CD8-positive, alpha-beta memory T cell (primary cell): ENCODE data around the gene LTBP1. TPM values are rescaled to one million over a fixed set of nuclear protein-coding genes. Genes with fewer than 3 reads are reported as not detected.

Experiments
- CTCF ChIA-PET: fragments of 350-600 bp; sonication (Branson Sonifier 250); formaldehyde crosslinking; loops from one replicate; lab custom pipeline; 2021; ENCODE audit warnings: antibody characterized with exemption; lab: Charles Lee
- POLR2A ChIA-PET: fragments of 350-600 bp; sonication (Branson Sonifier 250); formaldehyde crosslinking; loops from one replicate; lab custom pipeline; 2021; ENCODE audit warnings: antibody characterized with exemption; lab: Charles Lee
- DNase-seq, 5 donors: peaks; one replicate each; pipeline versions ENCODE4 v3.0.0 to v3.0.0-alpha.2; 2020 to 2022; ENCODE audit warnings: mixed read lengths in 1 of 5
- H3K27ac ChIP-seq: one replicate; pipeline ENCODE4 v1.7.0; 2013; ENCODE audit warnings: low read depth, mild to moderate bottlenecking, low read length, moderate library complexity
- H3K27me3 ChIP-seq: 2 replicates; pipeline ENCODE4 v1.7.0; 2013; ENCODE audit warnings: low read length, mild to moderate bottlenecking; ENCODE audit not compliant: insufficient read depth, poor library complexity, severe bottlenecking
- H3K36me3 ChIP-seq: 2 replicates; pipeline ENCODE4 v1.7.0; 2013; ENCODE audit warnings: mild to moderate bottlenecking, low read length, moderate library complexity; ENCODE audit not compliant: insufficient read depth
- H3K4me1 ChIP-seq: 2 replicates; pipeline ENCODE4 v1.7.0; 2013; ENCODE audit warnings: mild to moderate bottlenecking, low read length, moderate library complexity; ENCODE audit not compliant: insufficient read depth
- H3K4me3 ChIP-seq: 2 replicates; pipeline ENCODE4 v1.7.0; 2013; ENCODE audit warnings: mild to moderate bottlenecking, low read length
- H3K9me3 ChIP-seq: 2 replicates; pipeline ENCODE4 v1.7.0; 2013; ENCODE audit warnings: mild to moderate bottlenecking, low read length
- H3K27ac Mint-ChIP-seq, 8 donors: one replicate each; pipeline ENCODE4 v1.8.0; 2020 to 2021; ENCODE audit warnings: mixed read lengths in 8 of 8, mild to moderate bottlenecking in 6 of 8, inconsistent platforms in 3 of 8, moderate library complexity in 3 of 8
- H3K27me3 Mint-ChIP-seq, 2 donors: one replicate each; pipeline ENCODE4 v1.8.0; 2020 to 2021; ENCODE audit warnings: mixed read lengths in 2 of 2, mild to moderate bottlenecking in 1 of 2, moderate library complexity in 1 of 2
- H3K36me3 Mint-ChIP-seq, 3 donors: one replicate each; pipeline ENCODE4 v1.8.0; 2020 to 2021; ENCODE audit warnings: mixed read lengths in 3 of 3, inconsistent platforms in 1 of 3, mild to moderate bottlenecking in 1 of 3
- H3K4me1 Mint-ChIP-seq, 3 donors: one replicate each; pipeline ENCODE4 v1.8.0; 2020 to 2021; ENCODE audit warnings: mixed read lengths in 3 of 3, inconsistent platforms in 1 of 3, mild to moderate bottlenecking in 1 of 3
- H3K4me3 Mint-ChIP-seq, 7 donors: one replicate each; pipeline ENCODE4 v1.8.0; 2020 to 2021; ENCODE audit warnings: mixed read lengths in 7 of 7, mild to moderate bottlenecking in 6 of 7, moderate library complexity in 4 of 7, inconsistent platforms in 2 of 7
- H3K9me3 Mint-ChIP-seq, 5 donors: one replicate each; pipeline ENCODE4 v1.8.0; 2020 to 2022; ENCODE audit warnings: mixed read lengths in 5 of 5, mild to moderate bottlenecking in 3 of 5, moderate library complexity in 2 of 5, inconsistent platforms in 1 of 5
- polyA plus RNA-seq: library from polyadenylated mRNA; unstranded; fragments of 300-500 nt; fragmentation: Illumina TruSeq; gene quantifications from one replicate; pipeline ENCODE4 v1.2.3, GENCODE V29; 2021
- total RNA-seq, 2 experiments: library from RNA; stranded (reverse); gene quantifications; one replicate each; pipeline ENCODE4 v1.2.3, GENCODE V29; 2021

The LTBP1 gene
- total and polyA plus RNA-seq, 3 experiments from 2014 or later = not detected

- no peak for DNase-seq
Measured at GRCh38 chr2:33034784-33035183, 88.0 kb downstream of the LTBP1 start.

GRCh38 chr2:33038230-33038629, 91.5 kb downstream of the LTBP1 start:
- no peak for DNase-seq
- Histone ChIP-seq H3K4me1 (no peaks in the 10 kb centered on the region), H3K27me3 (no peaks in the 10 kb centered on the region), H3K9me3 (no peaks in the 10 kb centered on the region), H3K36me3 (no peaks in the 10 kb centered on the region), H3K4me3 (no peak overlapping the region), H3K27ac (no peak overlapping the region)
- H3K27me3 Mint-ChIP-seq = peaks cover 8 to 17% of the 10 kb centered on the region in 2 donors
- H3K36me3 Mint-ChIP-seq = no peaks in the 10 kb centered on the region
- H3K4me3 Mint-ChIP-seq = no peak overlapping the region
- ChIA-PET CTCF (no interaction called here), POLR2A (no interaction called here)
- H3K9me3 Mint-ChIP-seq = no peaks in the 10 kb centered on the region
- H3K27ac Mint-ChIP-seq = no peak overlapping the region
- H3K4me1 Mint-ChIP-seq = no peaks in the 10 kb centered on the region

More at GRCh38 chr2:33034784-33035183, 88.0 kb downstream of the LTBP1 start:
- Mint-ChIP-seq H3K36me3 (no peaks in the 10 kb centered on the region), H3K27me3 (peaks cover 7 to 17% of the 10 kb centered on the region in 2 donors), H3K4me3 (no peak overlapping the region), H3K4me1 (no peaks in the 10 kb centered on the region), H3K27ac (no peak overlapping the region), H3K9me3 (no peaks in the 10 kb centered on the region)
- no peaks in the 10 kb centered on the region for H3K9me3 ChIP-seq
- no peaks in the 10 kb centered on the region for H3K4me1 ChIP-seq
- H3K4me3 ChIP-seq = no peak overlapping the region
- ChIA-PET POLR2A (no interaction called here), CTCF (no interaction called here)
- H3K27ac ChIP-seq = no peak overlapping the region
- H3K36me3 ChIP-seq = no peaks in the 10 kb centered on the region
- H3K27me3 ChIP-seq = no peaks in the 10 kb centered on the region

GRCh38 chr2:33038799-33039198, 92.0 kb downstream of the LTBP1 start:
- no peaks in the 10 kb centered on the region for H3K27me3 ChIP-seq
- H3K4me3 ChIP-seq = no peak overlapping the region
- no peaks in the 10 kb centered on the region for H3K4me1 ChIP-seq
- no peak overlapping the region for H3K27ac ChIP-seq
- Mint-ChIP-seq H3K27ac (no peak overlapping the region), H3K4me1 (no peaks in the 10 kb centered on the region), H3K36me3 (no peaks in the 10 kb centered on the region), H3K4me3 (no peak overlapping the region), H3K27me3 (peaks cover 10 to 17% of the 10 kb centered on the region in 2 donors), H3K9me3 (peaks cover 0 to 3% (median 0%) of the 10 kb centered on the region in 5 donors)
- CTCF ChIA-PET = no interaction called here
- DNase-seq = no peak
- POLR2A ChIA-PET = no interaction called here
- H3K9me3 ChIP-seq = no peaks in the 10 kb centered on the region
- no peaks in the 10 kb centered on the region for H3K36me3 ChIP-seq

- ChIA-PET POLR2A (no interaction called here), CTCF (interaction anchor here (1.0 kb wide), 1 partner anchor 9 kb away, joined by 3 read pairs; no protein-coding TSS in a partner anchor)
- H3K9me3 Mint-ChIP-seq = peaks cover 0 to 3% (median 0%) of the 10 kb centered on the region in 5 donors
- peaks cover 9 to 17% of the 10 kb centered on the region in 2 donors for H3K27me3 Mint-ChIP-seq
- H3K27ac Mint-ChIP-seq = no peak overlapping the region
- Histone ChIP-seq H3K4me1 (no peaks in the 10 kb centered on the region), H3K27me3 (no peaks in the 10 kb centered on the region), H3K27ac (no peak overlapping the region), H3K4me3 (no peak overlapping the region), H3K9me3 (no peaks in the 10 kb centered on the region), H3K36me3 (no peaks in the 10 kb centered on the region)
- no peak overlapping the region for H3K4me3 Mint-ChIP-seq
- no peak for DNase-seq
- no peaks in the 10 kb centered on the region for H3K36me3 Mint-ChIP-seq
- H3K4me1 Mint-ChIP-seq = no peaks in the 10 kb centered on the region
Measured at GRCh38 chr2:33040541-33040940, 93.8 kb downstream of the LTBP1 start.

GRCh38 chr2:33042265-33042664, 95.5 kb downstream of the LTBP1 start:
- Histone ChIP-seq H3K9me3 (no peaks in the 10 kb centered on the region), H3K4me3 (no peak overlapping the region), H3K27ac (no peak overlapping the region), H3K27me3 (no peaks in the 10 kb centered on the region), H3K4me1 (no peaks in the 10 kb centered on the region), H3K36me3 (no peaks in the 10 kb centered on the region)
- CTCF ChIA-PET = no interaction called here
- H3K36me3 Mint-ChIP-seq = no peaks in the 10 kb centered on the region
- H3K27ac Mint-ChIP-seq = no peak overlapping the region
- H3K9me3 Mint-ChIP-seq = peaks cover 0 to 4% (median 0%) of the 10 kb centered on the region in 5 donors
- H3K27me3 Mint-ChIP-seq = peaks cover 12 to 17% of the 10 kb centered on the region in 2 donors
- no peaks in the 10 kb centered on the region for H3K4me1 Mint-ChIP-seq
- POLR2A ChIA-PET = no interaction called here
- DNase-seq = no peak
- H3K4me3 Mint-ChIP-seq = no peak overlapping the region

- DNase-seq = no peak
- ChIA-PET POLR2A (no interaction called here), CTCF (no interaction called here)
- Histone ChIP-seq H3K4me3 (no peak overlapping the region), H3K27me3 (no peaks in the 10 kb centered on the region), H3K36me3 (no peaks in the 10 kb centered on the region), H3K27ac (no peak overlapping the region), H3K9me3 (no peaks in the 10 kb centered on the region), H3K4me1 (no peaks in the 10 kb centered on the region)
- Mint-ChIP-seq H3K4me1 (no peaks in the 10 kb centered on the region), H3K27me3 (peaks cover 12 to 17% of the 10 kb centered on the region in 2 donors), H3K36me3 (no peaks in the 10 kb centered on the region), H3K4me3 (no peak overlapping the region), H3K9me3 (peaks cover 0 to 4% (median 0%) of the 10 kb centered on the region in 5 donors), H3K27ac (peak overlapping the region in 1 of 8 donors; percentile 60)
Measured at GRCh38 chr2:33042819-33043218, 96.1 kb downstream of the LTBP1 start.

GRCh38 chr2:33047939-33048338, 101.2 kb downstream of the LTBP1 start:
- POLR2A ChIA-PET = no interaction called here
- H3K27me3 Mint-ChIP-seq = peaks cover 0 to 12% of the 10 kb centered on the region in 2 donors
- Histone ChIP-seq H3K4me1 (no peaks in the 10 kb centered on the region), H3K27me3 (no peaks in the 10 kb centered on the region), H3K36me3 (no peaks in the 10 kb centered on the region), H3K4me3 (no peak overlapping the region), H3K9me3 (no peaks in the 10 kb centered on the region), H3K27ac (no peak overlapping the region)
- peaks cover 0 to 4% (median 0%) of the 10 kb centered on the region in 5 donors for H3K9me3 Mint-ChIP-seq
- no peaks in the 10 kb centered on the region for H3K4me1 Mint-ChIP-seq
- CTCF ChIA-PET = no interaction called here
- no peaks in the 10 kb centered on the region for H3K36me3 Mint-ChIP-seq
- no peak for DNase-seq
- no peak overlapping the region for H3K27ac Mint-ChIP-seq
- no peak overlapping the region for H3K4me3 Mint-ChIP-seq

- Mint-ChIP-seq H3K4me1 (no peaks in the 10 kb centered on the region), H3K27me3 (peaks cover 0 to 7% of the 10 kb centered on the region in 2 donors), H3K9me3 (peaks cover 0 to 2% (median 0%) of the 10 kb centered on the region in 5 donors), H3K36me3 (no peaks in the 10 kb centered on the region), H3K4me3 (no peak overlapping the region), H3K27ac (no peak overlapping the region)
- ChIA-PET CTCF (no interaction called here), POLR2A (no interaction called here)
- no peak for DNase-seq
- no peaks in the 10 kb centered on the region for H3K4me1 ChIP-seq
- H3K36me3 ChIP-seq = no peaks in the 10 kb centered on the region
- no peak overlapping the region for H3K27ac ChIP-seq
- H3K27me3 ChIP-seq = no peaks in the 10 kb centered on the region
- H3K9me3 ChIP-seq = no peaks in the 10 kb centered on the region
- H3K4me3 ChIP-seq = no peak overlapping the region
Measured at GRCh38 chr2:33051586-33052360, 105.0 kb downstream of the LTBP1 start.
